ENCODE results near the gene KPNA6.
"Not testable (repeated sequence)": the region's sequence is repeated elsewhere in the genome, so short reads cannot be mapped to it uniquely, and the experiment has no call there.

KPNA6 gene

DNA sequence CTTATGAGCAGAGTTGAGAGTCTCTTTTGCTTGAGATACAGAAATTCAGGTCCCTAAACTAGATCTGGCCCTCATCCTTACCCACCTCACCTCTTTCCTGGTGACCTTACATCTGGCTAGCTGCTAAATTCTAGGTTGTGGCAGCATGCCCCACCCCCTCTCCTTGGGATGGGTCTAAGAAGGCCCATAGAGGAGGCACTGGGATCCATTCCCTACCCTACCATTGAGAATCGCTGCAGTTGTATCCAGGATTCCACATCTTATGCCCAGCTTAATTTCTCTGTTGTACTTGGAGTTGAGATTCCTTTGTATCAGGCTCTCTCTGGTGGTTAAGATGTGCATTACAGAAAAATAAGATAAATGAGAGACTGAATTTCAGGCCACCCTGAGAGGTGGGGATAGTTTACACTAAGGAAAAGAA is 44.6 kb upstream of the KPNA6 start:
- Histone ChIP-seq H3K4me3 (ENCODE audit: low read length) (no peak overlapping the region), H4K20me1 (ENCODE audit: insufficient read depth, low read length) (no peaks in the 10 kb centered on the region; the same call in 1 of the 2 replicates), H2AFZ (ENCODE audit: low read length) (no peak overlapping the region), H3K9ac (ENCODE audit: low read length) (no peak overlapping the region), H3K4me2 (ENCODE audit: low read depth, low read length) (no peak overlapping the region), H3K36me3 (replicated peaks; ENCODE audit: insufficient read depth, low read length) (peaks cover 6% of the 10 kb centered on the region; the same call in 1 of the 2 replicates), H3K4me1 (ENCODE audit: low read length) (peaks cover 12% of the 10 kb centered on the region), H3K27ac (ENCODE audit: low read length) (no peak overlapping the region), H3K79me2 (ENCODE audit: low read length) (no peaks in the 10 kb centered on the region), H3K9me3 (replicated peaks; ENCODE audit: insufficient read depth, low read length) (no peaks in the 10 kb centered on the region), H3K9me2 (replicated peaks; ENCODE audit: insufficient read depth, low read length) (no peaks in the 10 kb centered on the region), H3K27me3 (replicated peaks; ENCODE audit: insufficient read depth, low read length) (no peaks in the 10 kb centered on the region), H3F3A (ENCODE audit: insufficient read depth, low read length) (peaks cover 9% of the 10 kb centered on the region)
- peak; percentile 41 for DNase-seq
- TF ChIP-seq EZH2 (optimal IDR thresholded peaks at IDR 0.05; ENCODE audit: low read depth, low read length) (no peak), EZH2phosphoT487 (IDR thresholded peaks at IDR 0.05; ENCODE audit: low read length) (no peak)
- TF ChIP-seq, protein P1, sequence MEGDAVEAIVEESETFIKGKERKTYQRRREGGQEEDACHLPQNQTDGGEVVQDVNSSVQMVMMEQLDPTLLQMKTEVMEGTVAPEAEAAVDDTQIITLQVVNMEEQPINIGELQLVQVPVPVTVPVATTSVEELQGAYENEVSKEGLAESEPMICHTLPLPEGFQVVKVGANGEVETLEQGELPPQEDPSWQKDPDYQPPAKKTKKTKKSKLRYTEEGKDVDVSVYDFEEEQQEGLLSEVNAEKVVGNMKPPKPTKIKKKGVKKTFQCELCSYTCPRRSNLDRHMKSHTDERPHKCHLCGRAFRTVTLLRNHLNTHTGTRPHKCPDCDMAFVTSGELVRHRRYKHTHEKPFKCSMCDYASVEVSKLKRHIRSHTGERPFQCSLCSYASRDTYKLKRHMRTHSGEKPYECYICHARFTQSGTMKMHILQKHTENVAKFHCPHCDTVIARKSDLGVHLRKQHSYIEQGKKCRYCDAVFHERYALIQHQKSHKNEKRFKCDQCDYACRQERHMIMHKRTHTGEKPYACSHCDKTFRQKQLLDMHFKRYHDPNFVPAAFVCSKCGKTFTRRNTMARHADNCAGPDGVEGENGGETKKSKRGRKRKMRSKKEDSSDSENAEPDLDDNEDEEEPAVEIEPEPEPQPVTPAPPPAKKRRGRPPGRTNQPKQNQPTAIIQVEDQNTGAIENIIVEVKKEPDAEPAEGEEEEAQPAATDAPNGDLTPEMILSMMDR (IDR thresholded peaks at IDR 0.05; ENCODE audit: low read length): peak; percentile 60

- H3K79me2 ChIP-seq (ENCODE audit: low read length): not testable (repeated sequence)
Observed at GRCh38 chr1:32065613-32066488, 42.0 kb upstream of the KPNA6 start.

GRCh38 chr1:32066489-32066873 is 41.4 kb upstream of the KPNA6 start:
- Histone ChIP-seq H3K27ac (ENCODE audit: low read length) (peak overlapping the region; percentile 47; the same call in 1 of the 2 replicates), H3K79me2 (ENCODE audit: low read length) (no peaks in the 10 kb centered on the region), H3K9ac (ENCODE audit: low read length) (no peak overlapping the region), H3K4me2 (ENCODE audit: low read depth, low read length) (peak overlapping the region; percentile 31; the same call in 1 of the 2 replicates), H3K36me3 (replicated peaks; ENCODE audit: insufficient read depth, low read length) (no peaks in the 10 kb centered on the region), H4K20me1 (ENCODE audit: insufficient read depth, low read length) (no peaks in the 10 kb centered on the region), H3K4me3 (ENCODE audit: low read length) (no peak overlapping the region), H3K9me3 (replicated peaks; ENCODE audit: insufficient read depth, low read length) (no peaks in the 10 kb centered on the region), H2AFZ (ENCODE audit: low read length) (no peak overlapping the region), H3F3A (ENCODE audit: insufficient read depth, low read length) (peaks cover 15% of the 10 kb centered on the region), H3K4me1 (ENCODE audit: low read length) (peaks cover 12% of the 10 kb centered on the region), H3K9me2 (replicated peaks; ENCODE audit: insufficient read depth, low read length) (no peaks in the 10 kb centered on the region), H3K27me3 (replicated peaks; ENCODE audit: insufficient read depth, low read length) (no peaks in the 10 kb centered on the region)
- DNase-seq: peak; percentile 60
- TF ChIP-seq, protein P1 (IDR thresholded peaks at IDR 0.05; ENCODE audit: low read length): no peak
- TF ChIP-seq EZH2 (optimal IDR thresholded peaks at IDR 0.05; ENCODE audit: low read depth, low read length) (no peak), EZH2phosphoT487 (IDR thresholded peaks at IDR 0.05; ENCODE audit: low read length) (no peak)

More at GRCh38 chr1:32065613-32066488, 42.0 kb upstream of the KPNA6 start:
- H3K4me3 ChIP-seq (ENCODE audit: low read length); H3K27me3 ChIP-seq (replicated peaks; ENCODE audit: insufficient read depth, low read length); H4K20me1 ChIP-seq (ENCODE audit: insufficient read depth, low read length); H2AFZ ChIP-seq (ENCODE audit: low read length); H3K9me2 ChIP-seq (replicated peaks; ENCODE audit: insufficient read depth, low read length); H3K36me3 ChIP-seq (replicated peaks; ENCODE audit: insufficient read depth, low read length); H3K9me3 ChIP-seq (replicated peaks; ENCODE audit: insufficient read depth, low read length); H3K9ac ChIP-seq (ENCODE audit: low read length); DNase-seq: not testable (repeated sequence)
- Histone ChIP-seq H3K4me2 (ENCODE audit: low read depth, low read length) (peak overlapping the region; percentile 31; the same call in 1 of the 2 replicates), H3K4me1 (ENCODE audit: low read length) (peaks cover 12% of the 10 kb centered on the region), H3K27ac (ENCODE audit: low read length) (peak overlapping the region; percentile 47; the same call in 1 of the 2 replicates), H3F3A (ENCODE audit: insufficient read depth, low read length) (peaks cover 15% of the 10 kb centered on the region)
